Mesodermal cell (in vitro differentiated cells): ENCODE measurements around the gene RIPPLY1.

Experiments
- H3K27ac ChIP-seq: 2 replicates; pipeline ENCODE4 v1.7.0; 2013; ENCODE audit warnings: mild to moderate bottlenecking, low read depth, low read length, moderate library complexity; ENCODE audit not compliant: severe bottlenecking
- H3K36me3 ChIP-seq: 2 replicates; pipeline ENCODE4 v1.7.1; 2013; ENCODE audit warnings: mild to moderate bottlenecking, low read length, moderate library complexity; ENCODE audit not compliant: control insufficient read depth, insufficient read depth
- H3K4me1 ChIP-seq: one replicate; pipeline ENCODE4 v1.7.1; 2013; ENCODE audit warnings: mild to moderate bottlenecking, low read length; ENCODE audit not compliant: insufficient read depth, control insufficient read depth, poor library complexity, severe bottlenecking
- H3K4me3 ChIP-seq: 2 replicates; pipeline ENCODE4 v1.7.0; 2013; ENCODE audit warnings: low read length, control low read depth, mild to moderate bottlenecking; ENCODE audit not compliant: insufficient read depth, poor library complexity, severe bottlenecking; ENCODE audit errors: extremely low read depth
- H3K9me3 ChIP-seq: 2 replicates; pipeline ENCODE4 v1.7.1; 2013; ENCODE audit warnings: mild to moderate bottlenecking, low read length, moderate library complexity; ENCODE audit not compliant: control insufficient read depth
- WGBS, 2 experiments: methylation state at CpG; one replicate each; pipeline ENCODE4 v1.1.5; 2013; ENCODE audit warnings: missing lambda C conversion rate in 2 of 2; ENCODE audit not compliant: insufficient coverage in 2 of 2; 5-methylcytosine and 5-hydroxymethylcytosine counted together

The RIPPLY1 gene

GRCh38 chrX:106862972-106863688 is 40.0 kb downstream of the RIPPLY1 start:
- Histone ChIP-seq H3K36me3 (no peaks in the 10 kb centered on the region), H3K9me3 (no peaks in the 10 kb centered on the region), H3K4me3 (no peak overlapping the region), H3K27ac (no peak overlapping the region), H3K4me1 (no peaks in the 10 kb centered on the region)
- WGBS, 2 experiments = 33 to 61% methylated on average over 4 to 5 of the region's 13 CpGs
